ENCODE results near the gene HSCB. TPM values are rescaled to one million over a fixed set of nuclear protein-coding genes. Genes with fewer than 3 reads are reported as not detected.

HSCB gene
- total and polyA plus RNA-seq, 2 of the 4 experiments (the other 2 are of a cell fraction), result 5.4 to 13.2 TPM

DNA sequence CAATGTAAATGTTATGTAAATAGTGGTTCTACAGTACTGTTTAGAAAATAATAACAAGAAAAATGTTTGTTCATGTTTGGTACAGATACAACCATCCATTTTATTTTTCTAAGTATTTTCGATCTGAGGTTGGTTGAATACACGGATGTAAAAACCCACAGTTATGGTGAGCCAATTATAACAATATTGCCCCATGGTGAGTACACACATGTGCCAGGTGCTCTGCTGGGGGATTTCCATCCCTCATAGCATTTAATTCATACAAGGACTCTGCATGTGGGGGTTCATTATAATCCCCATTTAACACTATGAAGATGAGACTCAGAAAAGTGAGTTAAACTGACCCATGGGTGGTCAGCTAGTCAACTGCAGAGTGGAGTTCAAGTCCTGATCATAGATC lies 38.9 kb upstream of the HSCB start:
- Histone ChIP-seq H4K20me1 (ENCODE audit: insufficient read depth, low read length) (no peaks in the 10 kb centered on the region), H3K14ac (replicated peaks; ENCODE audit: low read depth, low read length) (no peak overlapping the region), H3K4me1 (ENCODE audit: control insufficient read depth, insufficient read depth, low read length) (no peaks in the 10 kb centered on the region; the same call in 1 of the 2 replicates), H2BK15ac (ENCODE audit: low read depth, low read length) (no peak overlapping the region), H3K27me3 (ENCODE audit: control insufficient read depth, insufficient read depth, low read length) (no peaks in the 10 kb centered on the region), H3K9me1 (ENCODE audit: insufficient read depth, low read length) (no peaks in the 10 kb centered on the region; the same call in 1 of the 2 replicates), H3K9ac (ENCODE audit: low read depth, low read length) (no peak overlapping the region), H4K91ac (ENCODE audit: insufficient read depth, low read depth, low read length) (no peak overlapping the region), H3K36me3 (ENCODE audit: control insufficient read depth, insufficient read depth, low read length) (0 out of 2 replicates have a peak, but pooled peaks cover 2% of the 10 kb centered on the region), H2BK5ac (ENCODE audit: low read depth, low read length, poor library complexity, severe bottlenecking) (no peak overlapping the region), H2AFZ (replicated peaks; ENCODE audit: low read length, poor library complexity) (no peak overlapping the region), H4K8ac (ENCODE audit: low read depth in 2 of 2, low read length in 2 of 2) (no peak overlapping the region), H3K9me3 (ENCODE audit: control insufficient read depth, insufficient read depth, low read length) (no peaks in the 10 kb centered on the region), H3K56ac (ENCODE audit: extremely low read depth, insufficient read depth, low read length) (no peak overlapping the region), H3K18ac (ENCODE audit: low read depth, low read length) (no peak overlapping the region), H3K23ac (ENCODE audit: low read depth, low read length) (no peak overlapping the region), H3K4me2 (ENCODE audit: low read depth, low read length) (no peak overlapping the region), H3K4ac (ENCODE audit: low read depth, low read length) (no peak overlapping the region), H3K79me1 (ENCODE audit: low read depth in 1 of 2, low read length in 2 of 2) (no peaks in the 10 kb centered on the region), H4K5ac (ENCODE audit: low read depth, low read length) (no peak overlapping the region), H2BK20ac (ENCODE audit: low read depth, low read length) (no peak overlapping the region), H2AK5ac (ENCODE audit: low read depth, low read length) (no peak overlapping the region), H3K27ac (ENCODE audit: insufficient read depth, low read length) (no peak overlapping the region), H3K4me3 (ENCODE audit: insufficient read depth, low read depth, low read length) (no peak overlapping the region), H2AK9ac (replicated peaks; ENCODE audit: low read depth, low read length, poor library complexity) (no peak overlapping the region), H2BK120ac (ENCODE audit: low read depth, low read length) (no peak overlapping the region)
- ATAC-seq (ENCODE audit: low read depth) (no peak), DNase-seq (no peak)
- TF ChIP-seq RAD21 (IDR thresholded peaks at IDR 0.05; ENCODE audit: low read length) (no peak), MAZ (IDR thresholded peaks at IDR 0.05; ENCODE audit: borderline replicate concordance, low read depth, low read length) (no peak), MXI1 (IDR thresholded peaks at IDR 0.05; ENCODE audit: borderline replicate concordance, low read depth, low read length) (no peak), CEBPB (IDR thresholded peaks at IDR 0.05; ENCODE audit: low read depth, low read length) (no peak), CHD1 (IDR thresholded peaks at IDR 0.05; ENCODE audit: low read depth, low read length) (no peak), POLR2A (IDR thresholded peaks at IDR 0.05; ENCODE audit: low read depth, low read length) (no peak), FOS (IDR thresholded peaks at IDR 0.05; ENCODE audit: low read depth, low read length) (no peak), RCOR1 (IDR thresholded peaks at IDR 0.05; ENCODE audit: insufficient replicate concordance, low read length) (no peak), BHLHE40 (IDR thresholded peaks at IDR 0.05; ENCODE audit: low read depth, low read length) (no peak), NFE2L2 (IDR thresholded peaks at IDR 0.05; ENCODE audit: low read depth, low read length) (no peak)
- TF ChIP-seq, protein P1, sequence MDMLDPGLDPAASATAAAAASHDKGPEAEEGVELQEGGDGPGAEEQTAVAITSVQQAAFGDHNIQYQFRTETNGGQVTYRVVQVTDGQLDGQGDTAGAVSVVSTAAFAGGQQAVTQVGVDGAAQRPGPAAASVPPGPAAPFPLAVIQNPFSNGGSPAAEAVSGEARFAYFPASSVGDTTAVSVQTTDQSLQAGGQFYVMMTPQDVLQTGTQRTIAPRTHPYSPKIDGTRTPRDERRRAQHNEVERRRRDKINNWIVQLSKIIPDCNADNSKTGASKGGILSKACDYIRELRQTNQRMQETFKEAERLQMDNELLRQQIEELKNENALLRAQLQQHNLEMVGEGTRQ (IDR thresholded peaks at IDR 0.05; ENCODE audit: low read depth, low read length), result no peak
- TF ChIP-seq, protein P2, sequence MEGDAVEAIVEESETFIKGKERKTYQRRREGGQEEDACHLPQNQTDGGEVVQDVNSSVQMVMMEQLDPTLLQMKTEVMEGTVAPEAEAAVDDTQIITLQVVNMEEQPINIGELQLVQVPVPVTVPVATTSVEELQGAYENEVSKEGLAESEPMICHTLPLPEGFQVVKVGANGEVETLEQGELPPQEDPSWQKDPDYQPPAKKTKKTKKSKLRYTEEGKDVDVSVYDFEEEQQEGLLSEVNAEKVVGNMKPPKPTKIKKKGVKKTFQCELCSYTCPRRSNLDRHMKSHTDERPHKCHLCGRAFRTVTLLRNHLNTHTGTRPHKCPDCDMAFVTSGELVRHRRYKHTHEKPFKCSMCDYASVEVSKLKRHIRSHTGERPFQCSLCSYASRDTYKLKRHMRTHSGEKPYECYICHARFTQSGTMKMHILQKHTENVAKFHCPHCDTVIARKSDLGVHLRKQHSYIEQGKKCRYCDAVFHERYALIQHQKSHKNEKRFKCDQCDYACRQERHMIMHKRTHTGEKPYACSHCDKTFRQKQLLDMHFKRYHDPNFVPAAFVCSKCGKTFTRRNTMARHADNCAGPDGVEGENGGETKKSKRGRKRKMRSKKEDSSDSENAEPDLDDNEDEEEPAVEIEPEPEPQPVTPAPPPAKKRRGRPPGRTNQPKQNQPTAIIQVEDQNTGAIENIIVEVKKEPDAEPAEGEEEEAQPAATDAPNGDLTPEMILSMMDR (conservative IDR thresholded peaks at IDR 0.05; ENCODE audit: low read depth, low read length), result no peak
- ChIA-PET POLR2A (ENCODE audit: unreplicated experiment) (interaction anchor here (0.6 kb wide), 1 partner anchor 67 kb away, joined by 4 read pairs; no protein-coding TSS in a partner anchor), CTCF (no interaction called here)
- intact Hi-C loops (cut with micrococcal nuclease), result no loop called here
- dilution Hi-C loops (cut with HindIII; ENCODE audit: low sequenced_read_pairs, unreplicated experiment), result no loop called here
- BruUV-seq (replicated peaks), result no TSS peak
- in situ Hi-C loops (cut with MboI; ENCODE audit: low sequenced_read_pairs), result no loop called here
- no CpG with 5 or more reads among the region's 2 CpGs for WGBS, 2 experiments (ENCODE audit: extremely low coverage in 2 of 2, insufficient read length in 1 of 2)
